ENCODE results near the gene B3GAT1. TPM values are rescaled to one million over a fixed set of nuclear protein-coding genes. Genes with fewer than 3 reads are reported as not detected.

B3GAT1 gene
- polyA plus RNA-seq, 1 donor from 2014 or later, result 28.2 TPM

- Histone ChIP-seq H3K4me2 (ENCODE audit: low read length) (peak overlapping the region; percentile 52), H3K79me2 (replicated peaks; ENCODE audit: insufficient read depth, low read length) (no peaks in the 10 kb centered on the region), H3K9ac (ENCODE audit: low read length) (peak overlapping the region; percentile 30), H4K20me1 (ENCODE audit: insufficient read depth) (no peaks in the 10 kb centered on the region), H3K9me3 (ENCODE audit: low read length) (no peaks in the 10 kb centered on the region), H2AFZ (ENCODE audit: low read depth, low read length) (no peak overlapping the region), H3K36me3 (ENCODE audit: insufficient read depth, low read length) (no peaks in the 10 kb centered on the region), H3K27me3 (ENCODE audit: insufficient read depth, low read depth, low read length) (no peaks in the 10 kb centered on the region), H3K9me2 (ENCODE audit: insufficient read depth, low read length) (no peaks in the 10 kb centered on the region), H3F3A (ENCODE audit: insufficient read depth, low read length, poor library complexity, severe bottlenecking) (no peaks in the 10 kb centered on the region), H3K27ac (ENCODE audit: low read length) (no peak overlapping the region), H3K4me3 (ENCODE audit: low read length) (peak overlapping the region; percentile 64)
- no peak for TF ChIP-seq RAD21 (conservative IDR thresholded peaks at IDR 0.05)
- no peak for TF ChIP-seq TAF1 (IDR thresholded peaks at IDR 0.05; ENCODE audit: low read depth)
- no peak for TF ChIP-seq EP300 (conservative IDR thresholded peaks at IDR 0.05; ENCODE audit: poor library complexity, severe bottlenecking)
- TF ChIP-seq POLR2AphosphoS5 (IDR thresholded peaks at IDR 0.05), result no peak
- no peak for TF ChIP-seq REST (IDR thresholded peaks at IDR 0.05; ENCODE audit: borderline replicate concordance)
- TF ChIP-seq EZH2 (IDR thresholded peaks at IDR 0.05; ENCODE audit: borderline replicate concordance, insufficient read depth, low read length, poor library complexity, severe bottlenecking), result no peak
- no peak for TF ChIP-seq SMC3 (conservative IDR thresholded peaks at IDR 0.05; ENCODE audit: poor library complexity)
Observed at GRCh38 chr11:134330611-134331353, 81.3 kb downstream of the B3GAT1 start.

Other genes with a start within 250 kb of the B3GAT1 start
- gene NCAPD3, start 188.3 kb downstream of the B3GAT1 start, polyA plus RNA-seq, result 11.9 and 13.5 TPM in 2 replicates
- gene VPS26B, start 187.6 kb downstream of the B3GAT1 start, polyA plus RNA-seq, result 72.6 and 80.3 TPM in 2 replicates
- 164 and 186 TPM in 2 replicates for gene THYN1, start 158.9 kb downstream of the B3GAT1 start, polyA plus RNA-seq
- 60.2 and 68.8 TPM in 2 replicates for gene ACAD8, start 158.7 kb downstream of the B3GAT1 start, polyA plus RNA-seq
- 0.16 and 0.19 TPM in 2 replicates for gene GLB1L3, start 135.9 kb downstream of the B3GAT1 start, polyA plus RNA-seq
- 1.6 and 4.0 TPM in 2 replicates for gene GLB1L2, start 80.3 kb downstream of the B3GAT1 start, polyA plus RNA-seq